ENCODE results near the gene FAM217A.

- no peak for TF ChIP-seq EZH2 (IDR thresholded peaks at IDR 0.05; ENCODE audit: low read length)
- no peak for TF ChIP-seq CTCF (optimal IDR thresholded peaks at IDR 0.05 in 1 of 3, IDR thresholded peaks at IDR 0.05 in 1 of 3, conservative IDR thresholded peaks at IDR 0.05 in 1 of 3; ENCODE audit: extremely low read depth in 1 of 3, insufficient read depth in 2 of 3, low read length in 3 of 3)
Measured at GRCh38 chr6:4067673-4068072, 11.3 kb downstream of the FAM217A start.

All from keratinocyte (primary cell).